GM12874 (cell line): Measurements from ENCODE around the gene USP31.

Experiments used
- CTCF ChIP-seq: IDR thresholded peaks from 2 replicates; pipeline ENCODE4 v1.5.1; 2011; ENCODE audit warnings: low read depth, mild to moderate bottlenecking, control low read depth, low read length, moderate library complexity; ENCODE audit not compliant: insufficient read depth

USP31 gene

GRCh38 chr16:23141033-23141432 is 8.2 kb downstream of the USP31 start:
- TF ChIP-seq CTCF, result no peak

GRCh38 chr16:23140107-23140506 is 9.1 kb downstream of the USP31 start:
- TF ChIP-seq CTCF, result no peak

GRCh38 chr16:23137818-23138217 is 11.4 kb downstream of the USP31 start:
- no peak for TF ChIP-seq CTCF

GRCh38 chr16:23137256-23137655 is 12.0 kb downstream of the USP31 start:
- TF ChIP-seq CTCF, result no peak

GRCh38 chr16:23134274-23134673 is 15.0 kb downstream of the USP31 start:
- TF ChIP-seq CTCF, result no peak

- TF ChIP-seq CTCF, result no peak
Observed at GRCh38 chr16:23132775-23133463, 16.3 kb downstream of the USP31 start.

GRCh38 chr16:23131931-23132621 is 17.2 kb downstream of the USP31 start:
- no peak for TF ChIP-seq CTCF
